NCI-H146 (cell line): ENCODE data around the gene HSPA14.
"Not testable (repeated sequence)": the region's sequence is repeated elsewhere in the genome, so short reads cannot be mapped to it uniquely, and the experiment has no call there.

Experiments used
- DNase-seq: peaks from one replicate; lab custom pipeline; 2025; lab: John Stamatoyannopoulos, UW

Gene HSPA14

DNA sequence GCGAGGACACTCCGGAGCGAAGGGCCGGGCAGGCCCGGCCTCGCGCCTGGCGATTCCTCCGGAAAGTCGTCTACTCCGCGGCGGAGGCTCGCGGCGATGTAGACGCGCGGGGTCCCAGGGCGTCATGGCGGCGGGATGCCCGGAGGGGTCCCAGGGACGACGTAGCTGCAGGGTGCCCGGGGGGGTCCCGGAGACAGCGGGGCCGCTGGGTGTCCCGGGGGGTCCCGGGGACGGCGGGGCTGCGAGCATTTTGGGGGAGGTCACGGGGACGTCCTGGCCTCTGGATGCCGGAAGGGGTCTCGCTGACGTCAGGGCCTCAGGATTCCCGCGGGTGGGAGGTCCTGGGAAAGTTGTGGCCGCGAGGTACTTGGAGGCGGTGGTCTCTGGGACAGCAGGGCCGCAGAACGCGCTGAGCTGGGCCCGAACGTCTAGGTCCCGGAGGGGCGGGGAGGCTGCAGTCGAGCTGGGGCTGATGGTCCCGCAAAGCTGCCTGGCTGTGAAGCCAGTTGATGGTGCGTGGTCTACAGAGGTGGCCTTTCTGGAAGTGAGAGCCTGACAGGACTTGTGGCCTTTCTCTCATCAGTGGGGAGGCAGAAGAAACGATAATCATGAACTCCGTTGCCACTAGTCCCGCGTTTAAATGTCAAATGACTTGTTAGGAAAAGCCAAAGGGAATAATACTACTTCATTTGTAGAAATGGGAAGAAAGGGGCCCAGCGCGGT lies 637 bp downstream of the HSPA14 start:
- DNase-seq = peak; percentile 38

- DNase-seq = peak; percentile 32
Measured at GRCh38 chr10:14839305-14839695, 1.2 kb downstream of the HSPA14 start.

DNA sequence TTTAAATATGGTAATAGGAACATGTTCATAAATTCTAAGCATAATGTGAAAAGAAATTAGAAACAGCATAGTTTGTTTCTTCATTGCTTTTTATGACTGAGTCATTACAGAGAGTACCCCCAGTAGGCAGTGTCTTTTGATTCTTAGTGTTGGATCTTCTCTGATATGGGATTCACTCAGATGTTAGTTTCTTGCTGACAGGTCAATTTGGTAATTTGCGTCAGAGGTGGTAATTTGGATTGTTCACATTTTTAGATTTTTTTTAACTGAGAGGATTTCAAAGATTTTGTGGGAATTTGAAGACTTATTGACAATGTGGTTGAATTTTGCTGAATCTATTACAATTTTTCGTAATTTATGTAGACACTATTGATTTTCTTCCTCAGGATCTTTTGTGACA lies 2.1 kb downstream of the HSPA14 start:
- no peak for DNase-seq

DNA sequence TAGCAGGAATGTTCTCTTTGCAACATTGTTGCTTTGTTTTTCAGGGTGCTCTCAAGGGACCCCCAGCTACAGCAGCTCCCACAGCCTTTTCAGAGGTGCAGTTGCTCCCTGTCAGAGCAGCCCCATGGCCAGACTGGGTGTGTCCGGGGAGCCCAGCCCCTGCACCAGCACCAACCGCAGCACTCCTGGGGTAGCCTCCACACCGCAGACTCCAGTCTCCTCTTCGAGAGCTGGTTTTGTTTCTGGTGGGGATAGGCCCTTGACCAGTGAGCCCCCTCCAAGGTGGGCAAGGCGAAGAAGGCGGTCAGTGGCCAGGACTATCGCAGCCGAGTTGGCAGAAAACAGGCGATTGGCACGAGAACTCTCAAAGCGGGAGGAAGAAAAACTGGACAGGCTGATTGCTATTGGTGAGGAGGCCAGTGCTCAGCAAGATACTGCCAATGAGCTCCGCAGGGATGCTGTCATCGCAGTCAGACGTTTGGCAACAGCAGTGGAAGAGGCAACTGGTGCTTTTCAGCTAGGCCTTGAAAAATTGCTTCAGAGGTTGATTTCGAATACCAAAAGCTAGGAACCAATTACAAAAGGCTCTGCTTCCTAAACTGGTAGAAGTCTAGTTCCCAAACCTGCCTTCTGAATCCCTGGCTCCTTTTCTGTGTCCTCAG lies 5.4 kb downstream of the HSPA14 start:
- DNase-seq = no peak

DNA sequence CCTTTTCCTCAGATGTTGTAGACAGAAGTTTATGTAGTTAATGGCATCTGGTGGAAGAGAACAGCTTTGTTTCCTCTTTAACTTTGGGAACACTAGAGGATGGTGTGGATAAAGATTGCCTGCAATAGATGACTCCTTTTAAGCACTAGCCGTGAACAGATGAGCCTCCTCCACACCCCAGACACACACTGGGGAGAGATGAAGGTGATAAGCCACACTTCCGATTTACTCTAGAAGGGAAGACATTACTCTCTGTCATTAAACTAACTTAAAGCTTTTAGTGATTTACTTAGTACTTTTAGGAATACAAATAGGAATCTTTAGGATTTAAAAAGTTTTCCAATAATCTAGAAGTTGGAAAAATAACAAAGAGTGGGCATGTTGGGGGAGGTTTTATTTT lies 6.8 kb downstream of the HSPA14 start:
- no peak for DNase-seq

DNA sequence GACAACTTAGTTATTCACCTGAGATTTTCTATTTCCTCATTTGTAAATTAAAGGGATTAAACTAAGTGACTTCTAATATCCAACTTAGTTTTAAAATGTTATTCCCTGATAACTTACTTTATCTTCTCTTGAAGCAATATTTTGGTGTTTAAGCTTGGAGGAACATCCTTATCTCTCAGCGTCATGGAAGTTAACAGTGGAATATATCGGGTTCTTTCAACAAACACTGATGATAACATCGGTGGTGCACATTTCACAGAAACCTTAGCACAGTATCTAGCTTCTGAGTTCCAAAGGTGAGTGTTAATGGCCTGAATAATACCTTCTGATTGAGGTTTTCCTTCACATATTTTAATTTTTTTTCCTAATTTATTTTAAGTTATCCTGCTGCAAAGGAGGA lies 14.1 kb downstream of the HSPA14 start:
- no peak for DNase-seq

GRCh38 chr10:14855453-14855852 lies 17.3 kb downstream of the HSPA14 start:
- no peak for DNase-seq

- DNase-seq = no peak
Measured at GRCh38 chr10:14858338-14858960, 20.3 kb downstream of the HSPA14 start.

DNA sequence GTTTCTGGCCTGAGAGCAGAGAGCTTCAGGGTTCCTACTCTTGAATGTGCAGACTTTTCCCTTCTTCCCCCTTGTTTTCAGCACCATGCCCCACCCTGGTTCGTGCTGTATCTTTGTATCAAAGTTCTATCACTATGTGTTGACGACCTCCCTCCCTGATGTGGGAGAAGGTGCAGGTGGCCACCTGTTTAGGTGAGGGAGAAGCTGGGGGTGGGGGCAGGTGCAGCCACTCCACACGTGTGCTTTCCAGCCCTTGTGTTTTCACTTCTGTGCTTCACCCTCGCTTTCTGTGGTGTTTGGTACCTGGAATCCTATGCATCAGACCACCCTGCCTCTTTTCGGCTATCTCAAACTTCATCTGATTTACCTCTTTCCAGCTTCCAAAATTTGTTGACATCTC lies 20.9 kb downstream of the HSPA14 start:
- DNase-seq = no peak

DNA sequence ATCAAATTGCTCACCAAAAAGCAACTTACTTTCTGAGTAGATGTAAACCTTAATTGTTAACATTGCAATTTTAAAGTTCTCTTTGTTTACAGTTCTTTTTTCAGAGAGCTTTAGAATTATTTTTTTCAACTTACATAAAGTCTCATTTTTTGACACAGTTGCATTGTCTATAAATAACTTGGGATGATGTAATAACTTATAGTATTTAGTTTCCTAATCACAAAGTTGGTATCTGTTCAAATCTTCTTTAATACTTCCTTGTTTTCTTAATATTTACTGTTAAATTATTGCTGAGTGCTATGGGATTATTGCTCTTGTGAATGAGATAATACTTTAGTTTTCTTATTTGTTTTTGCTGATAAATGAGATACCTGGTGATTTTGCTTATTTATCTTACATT lies 21.7 kb downstream of the HSPA14 start:
- DNase-seq = no peak

- DNase-seq = no peak
Measured at GRCh38 chr10:14860791-14861190, 22.7 kb downstream of the HSPA14 start.

DNA sequence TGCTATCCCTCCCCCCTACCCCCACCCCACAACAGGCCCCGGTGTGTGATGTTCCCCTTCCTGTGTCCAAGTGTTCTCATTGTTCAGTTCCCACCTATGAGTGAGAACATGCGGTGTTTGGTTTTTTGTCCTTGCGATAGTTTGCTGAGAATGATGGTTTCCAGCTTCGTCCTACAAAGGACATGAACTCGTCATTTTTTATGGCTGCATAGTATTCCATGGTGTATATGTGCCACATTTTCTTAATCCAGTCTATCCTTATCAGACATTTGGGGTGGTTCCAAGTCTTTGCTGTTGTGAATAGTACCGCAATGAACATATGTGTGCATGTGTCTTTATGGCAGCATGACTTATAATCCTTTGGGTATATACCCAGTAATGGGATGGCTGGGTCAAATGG lies 26.4 kb downstream of the HSPA14 start:
- not testable (repeated sequence) for DNase-seq

DNA sequence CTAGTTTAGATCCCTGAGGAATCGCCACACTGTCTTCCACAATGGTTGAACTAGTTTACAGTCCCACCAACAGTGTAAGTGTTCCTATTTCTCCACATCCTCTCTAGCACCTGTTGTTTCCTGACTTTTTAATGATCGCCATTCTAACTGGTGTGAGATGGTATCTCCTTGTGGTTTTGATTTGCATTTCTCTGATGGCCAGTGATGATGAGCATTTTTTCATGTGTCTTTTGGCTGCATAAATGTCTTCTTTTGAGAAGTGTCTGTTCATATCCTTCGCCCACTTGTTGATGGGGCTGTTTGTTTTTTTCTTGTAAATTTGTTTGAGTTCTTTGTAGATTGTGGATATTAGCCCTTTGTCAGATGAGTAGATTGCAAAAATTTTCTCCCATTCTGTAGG lies 26.8 kb downstream of the HSPA14 start:
- DNase-seq = not testable (repeated sequence)

DNA sequence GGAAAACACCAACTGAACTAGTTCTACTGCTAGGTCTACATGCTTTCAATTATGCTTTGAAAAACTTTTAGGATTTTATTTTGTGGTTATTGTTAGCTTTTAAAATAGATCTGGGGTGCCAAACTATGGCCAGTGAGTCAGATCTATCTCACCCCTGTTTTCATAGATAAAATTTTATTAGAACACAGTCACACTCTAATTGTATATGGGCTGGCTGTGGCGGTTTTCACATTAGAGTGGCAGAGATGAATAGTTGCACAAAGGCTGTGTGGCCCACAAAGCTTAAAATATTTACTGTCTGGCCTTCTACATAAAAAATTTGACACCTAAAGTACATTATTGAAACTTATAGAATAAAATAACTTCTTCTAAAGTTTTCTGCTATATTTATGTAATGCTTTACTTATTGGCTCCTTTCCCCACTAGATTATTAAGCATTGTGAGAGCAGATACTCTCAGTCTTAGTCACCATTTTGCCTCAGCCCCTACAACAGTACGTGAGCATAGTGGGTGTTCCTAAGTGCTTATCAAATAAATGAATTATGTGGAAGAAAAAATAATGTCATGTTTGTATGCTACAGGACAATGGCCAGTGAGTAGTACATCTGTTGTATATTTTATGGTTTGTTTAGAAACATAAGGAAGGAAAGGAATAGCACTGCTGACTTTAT lies 35.1 kb downstream of the HSPA14 start:
- DNase-seq = no peak

GRCh38 chr10:14875941-14876340 lies 37.8 kb downstream of the HSPA14 start:
- DNase-seq = no peak

DNA sequence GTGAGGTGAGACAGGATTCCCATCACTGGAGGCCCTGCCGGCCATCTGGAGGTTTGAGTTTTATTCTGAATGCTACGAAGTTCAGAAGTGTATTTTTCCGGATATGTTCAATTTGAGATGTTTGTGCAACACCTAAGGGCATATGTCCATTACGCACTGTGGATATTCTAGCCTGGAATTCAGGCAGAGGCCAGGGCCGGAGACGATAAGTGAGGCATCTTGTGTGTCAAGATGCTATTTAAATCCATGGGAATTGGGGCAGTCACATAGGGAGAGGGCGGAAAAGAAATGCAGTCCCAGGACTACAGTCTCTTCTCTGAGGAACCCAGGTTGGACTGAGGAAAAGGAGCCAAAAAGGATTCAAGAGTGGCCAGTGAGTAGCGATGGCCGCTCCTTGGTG lies 38.7 kb downstream of the HSPA14 start:
- no peak for DNase-seq

- DNase-seq = peak; percentile 98
Measured at GRCh38 chr10:14878266-14879123, 40.4 kb downstream of the HSPA14 start, which contains the start of gene SUV39H2. Gene SUV39H2, plus strand, starts transcription at chr10:14878866. Its CDS starts 23 bp downstream, at chr10:14878889.

- DNase-seq = peak; percentile 82
Measured at GRCh38 chr10:14879124-14879927, 41.2 kb downstream of the HSPA14 start.

- DNase-seq = no peak
Measured at GRCh38 chr10:14879928-14880193, 41.8 kb downstream of the HSPA14 start.

DNA sequence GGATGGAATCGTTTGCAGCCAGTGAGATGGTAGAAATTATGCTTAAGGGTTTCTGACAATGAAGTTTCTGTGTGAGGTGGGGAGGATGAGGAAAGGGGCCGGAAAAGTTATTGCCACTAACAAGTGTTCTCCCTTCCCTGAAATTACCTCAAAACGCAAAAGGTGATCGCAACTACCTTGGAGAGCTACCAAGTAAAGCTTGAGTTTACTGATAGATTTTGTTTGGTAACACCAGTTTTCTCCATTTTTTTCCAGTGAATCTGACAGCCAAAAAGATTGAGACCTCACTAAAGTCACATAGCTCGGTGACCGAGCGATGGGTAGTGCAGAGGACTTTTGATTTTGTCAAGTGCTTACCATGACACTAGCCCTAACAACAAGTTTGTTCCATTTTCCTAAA lies 42.1 kb downstream of the HSPA14 start:
- no peak for DNase-seq

- no peak for DNase-seq
Measured at GRCh38 chr10:14884082-14884481, 46.0 kb downstream of the HSPA14 start.
